Measurements from ENCODE around the gene NHEJ1. TPM values are rescaled to one million over a fixed set of nuclear protein-coding genes. Genes with fewer than 3 reads are reported as not detected.

The NHEJ1 gene
- total and polyA plus RNA-seq, 11 donors, result 3.7 to 17.0 (median 8.0) TPM

GRCh38 chr2:219207884-219208740 lies 47.5 kb upstream of the NHEJ1 start:
- DNase-seq, result peak in 1 of 5 donors; percentile 6
- H3K27ac ChIP-seq, result peak overlapping the region in 9 of 12 donors; percentile 86 to 98 (median 96)
- H3K36me3 ChIP-seq, result peaks cover 0 to 49% (median 39%) of the 10 kb centered on the region in 9 donors
- peaks cover 0 to 25% (median 17%) of the 10 kb centered on the region in 12 donors for H3K4me1 ChIP-seq
- no peak for ATAC-seq
- 73 to 76% (median 74%) methylated on average over 17 of the region's 17 CpGs for WGBS, 4 donors
- no peaks in the 10 kb centered on the region for H3K9me3 ChIP-seq
- no peaks in the 10 kb centered on the region for H3K27me3 ChIP-seq
- H3K4me3 ChIP-seq, result peak overlapping the region in 3 of 12 donors; percentile 72 to 95 (median 77)
- intact Hi-C loops (cut with DNase I), result loop anchor here in 8 of 10 donors (2.0 to 5.0 kb wide), 7 partner anchors 29 to 47 kb away; partner anchors contain the start of genes NHEJ1 (in 4 of the 8), SLC23A3 (in 3 of the 8), CNPPD1 (in 1 of the 8) and RETREG2 (in 1 of the 8)
- TF ChIP-seq POLR2A (IDR thresholded peaks at IDR 0.05) (no peak), CTCF (IDR thresholded peaks at IDR 0.05) (no peak)

DNA sequence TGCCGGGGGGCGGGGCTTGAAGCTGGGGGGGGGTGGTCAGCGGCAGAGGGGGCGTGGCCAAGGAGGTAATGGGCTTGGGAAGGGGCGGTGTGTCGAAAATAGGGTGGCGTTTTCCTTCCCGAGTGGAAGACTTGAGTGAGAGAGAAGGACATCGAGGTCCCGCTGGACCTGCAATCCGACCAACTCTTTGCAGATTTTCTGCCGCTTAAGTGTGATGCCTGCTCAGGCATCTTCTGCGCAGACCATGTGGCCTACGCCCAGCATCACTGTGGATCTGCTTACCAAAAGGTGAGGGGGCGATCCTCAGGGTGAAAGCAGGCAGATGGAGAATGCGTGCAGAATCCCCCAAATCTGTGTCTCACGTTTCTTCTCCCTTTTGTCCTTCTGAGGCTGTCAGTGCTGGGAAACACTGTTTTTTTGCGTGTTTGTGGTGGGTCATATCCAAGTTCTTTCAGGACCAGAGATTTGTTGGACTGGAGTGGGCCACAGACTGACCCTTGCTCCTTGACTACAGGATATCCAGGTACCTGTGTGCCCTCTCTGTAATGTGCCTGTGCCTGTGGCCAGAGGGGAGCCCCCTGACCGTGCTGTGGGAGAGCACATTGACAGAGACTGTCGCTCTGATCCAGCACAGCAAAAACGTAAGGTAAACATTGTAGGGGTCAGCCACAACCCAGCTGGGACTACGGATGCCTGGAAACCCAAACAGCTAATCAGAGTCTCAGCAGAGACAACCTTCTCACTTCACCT lies 46.7 kb upstream of the NHEJ1 start:
- TF ChIP-seq CTCF (IDR thresholded peaks at IDR 0.05), result no peak
- no peak for TF ChIP-seq POLR2A (IDR thresholded peaks at IDR 0.05)
- peaks cover 0 to 25% (median 17%) of the 10 kb centered on the region in 12 donors for H3K4me1 ChIP-seq
- H3K9me3 ChIP-seq, result no peaks in the 10 kb centered on the region
- peak overlapping the region; percentile 80 to 99 (median 96) for H3K27ac ChIP-seq
- 19 to 24% (median 20%) methylated on average over 19 to 22 of the region's 22 CpGs for WGBS, 4 donors
- H3K4me3 ChIP-seq, result peak overlapping the region; percentile 36 to 95 (median 71)
- H3K27me3 ChIP-seq, result no peaks in the 10 kb centered on the region
- intact Hi-C loops (cut with DNase I), result loop anchor here in 8 of 10 donors (2.0 to 5.0 kb wide), 7 partner anchors 29 to 47 kb away; partner anchors contain the start of genes NHEJ1 (in 4 of the 8), SLC23A3 (in 3 of the 8), CNPPD1 (in 1 of the 8) and RETREG2 (in 1 of the 8)
- DNase-seq, result no peak
- no peak for ATAC-seq
- peaks cover 0 to 41% (median 33%) of the 10 kb centered on the region in 9 donors for H3K36me3 ChIP-seq

- peak; percentile 96 to 98 (median 98) for ATAC-seq
- Histone ChIP-seq H3K4me1 (peaks cover 0 to 25% (median 17%) of the 10 kb centered on the region in 12 donors), H3K9me3 (no peaks in the 10 kb centered on the region), H3K27me3 (no peaks in the 10 kb centered on the region), H3K27ac (peak within 1 kb of the TSS; percentile 80 to 99 (median 96)), H3K36me3 (peaks cover 0 to 37% (median 30%) of the 10 kb centered on the region in 9 donors), H3K4me3 (peak within 1 kb of the TSS; percentile 36 to 95 (median 71))
- 0 to 1% (median 1%) methylated on average over 24 to 76 of the region's 76 CpGs for WGBS, 4 donors
- intact Hi-C loops (cut with DNase I), result loop anchor here in 9 of 10 donors (1.0 to 5.0 kb wide), 9 partner anchors 23 to 46 kb away; partner anchors contain the start of genes NHEJ1 (in 4 of the 9), SLC23A3 (in 3 of the 9), RETREG2 (in 2 of the 9) and ANKZF1 (in 1 of the 9)
- TF ChIP-seq POLR2A (IDR thresholded peaks at IDR 0.05) (peak; percentile 55 to 97), CTCF (IDR thresholded peaks at IDR 0.05) (peak in 2 of 12 donors; percentile 12 to 24)
- DNase-seq, result peak; percentile 95 to 98 (median 96)
Observed at GRCh38 chr2:219206328-219207133, 45.9 kb upstream of the NHEJ1 start, which contains the start of gene ZFAND2B. Gene ZFAND2B, plus strand, starts transcription at chr2:219206782. Its CDS starts 206 bp downstream, at chr2:219206988.

All from heart left ventricle (tissue), 16 donors.